NCI-H128 (cell line): Measurements from ENCODE around the gene PPIF.
A peak's percentile ranks its signal among the peaks of the same experiment; 100 is the strongest.
"Not testable (repeated sequence)": the region's sequence is repeated elsewhere in the genome, so short reads cannot be mapped to it uniquely, and the experiment has no call there.

ENCODE experiments used
- DNase-seq: peaks from one replicate; lab custom pipeline; 2025; ENCODE audit not compliant: unreplicated experiment; lab: John Stamatoyannopoulos, UW

Gene PPIF

DNA sequence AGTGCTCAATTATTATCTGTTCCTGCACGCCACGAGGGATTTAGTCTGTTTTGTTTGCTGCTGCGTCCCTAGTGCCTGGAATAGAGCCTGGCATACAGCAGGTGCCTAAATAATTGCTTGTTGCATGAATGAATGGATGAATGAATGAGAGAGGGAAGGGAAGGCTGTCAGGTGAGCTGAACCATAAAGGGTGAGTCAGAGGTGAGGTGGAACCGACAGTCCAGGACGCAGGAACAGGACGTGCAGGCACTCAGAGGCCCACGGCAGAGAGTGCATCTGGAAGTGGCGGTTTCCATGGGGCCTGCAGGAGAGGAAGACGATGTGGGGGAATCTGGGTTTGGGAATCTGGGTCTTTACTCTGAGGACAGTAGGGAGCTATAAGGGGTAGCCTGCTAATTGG, 17.7 kb upstream of the PPIF start:
- DNase-seq = no peak

DNA sequence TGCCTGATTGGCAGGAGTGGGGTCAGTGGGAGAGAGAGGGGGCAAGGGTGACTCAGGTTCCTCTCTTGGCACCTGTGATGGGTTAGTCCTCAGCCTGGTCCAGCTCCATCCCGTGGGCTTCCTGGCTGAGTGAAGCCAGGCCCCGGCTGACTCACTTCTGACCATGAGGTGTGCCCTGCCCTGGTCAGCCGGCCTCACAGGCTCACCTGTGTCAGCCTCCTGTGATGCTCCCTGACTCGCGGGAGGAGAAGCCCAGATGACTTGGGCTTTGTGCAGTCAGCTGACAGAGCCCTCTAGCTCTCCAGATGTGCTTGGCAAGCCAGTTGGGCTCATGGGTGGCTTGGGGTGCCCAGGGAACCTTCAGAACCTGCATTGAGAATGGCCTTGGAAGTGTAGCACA, 16.0 kb upstream of the PPIF start:
- no peak for DNase-seq

DNA sequence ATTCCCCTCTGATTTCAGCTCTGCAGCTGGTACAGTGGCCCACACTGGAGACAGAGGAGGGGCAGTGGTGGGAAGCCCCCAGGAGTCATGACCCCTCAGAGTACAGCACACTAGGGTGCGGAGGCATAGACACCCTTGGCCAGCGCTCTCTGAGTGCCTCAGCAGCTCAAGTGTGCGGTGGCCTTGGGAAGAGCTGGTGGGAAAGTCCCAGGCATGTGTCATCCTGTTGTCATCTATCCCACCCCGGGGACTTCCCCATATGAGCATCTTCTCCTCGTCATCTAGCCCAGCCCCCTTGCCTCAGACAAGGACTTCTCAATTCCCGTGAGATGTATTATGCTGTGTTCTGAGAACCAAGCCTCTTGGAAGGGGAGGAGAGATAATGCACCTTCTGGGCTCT, 15.6 kb upstream of the PPIF start:
- DNase-seq = no peak

DNA sequence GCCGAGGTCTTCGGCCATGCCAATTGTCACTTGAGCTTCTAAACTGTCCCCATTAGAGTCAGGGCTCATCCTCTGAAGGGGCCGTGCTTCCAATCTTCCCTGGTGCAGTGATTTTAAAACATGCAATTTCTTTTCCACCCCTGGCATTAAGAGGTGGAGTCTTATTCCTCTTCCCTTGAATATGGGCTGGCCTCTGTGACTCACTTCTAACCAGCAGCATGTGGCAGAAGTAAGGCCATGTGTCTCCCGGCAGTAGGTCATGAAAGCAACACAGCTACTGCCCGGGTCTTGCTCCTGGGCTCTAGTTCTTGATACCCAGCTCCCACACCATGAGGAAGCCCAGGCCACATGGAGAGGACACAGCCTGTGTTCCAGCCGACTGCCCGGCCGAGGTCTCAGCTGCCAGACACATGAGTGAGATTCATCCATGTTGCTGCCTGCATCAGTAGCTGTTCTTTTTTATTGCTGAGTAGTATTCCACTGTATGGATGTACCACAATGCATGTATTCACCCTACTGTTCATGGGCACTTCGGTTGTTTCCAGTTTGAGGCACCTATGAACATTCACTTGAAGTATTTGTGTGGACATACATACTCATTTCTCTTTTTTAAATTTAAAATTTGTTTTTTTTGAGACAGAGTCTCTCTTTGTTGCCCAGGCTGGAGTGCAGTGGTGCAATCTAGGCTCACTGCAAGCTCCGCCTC, 14.5 kb upstream of the PPIF start:
- not testable (repeated sequence) for DNase-seq

DNA sequence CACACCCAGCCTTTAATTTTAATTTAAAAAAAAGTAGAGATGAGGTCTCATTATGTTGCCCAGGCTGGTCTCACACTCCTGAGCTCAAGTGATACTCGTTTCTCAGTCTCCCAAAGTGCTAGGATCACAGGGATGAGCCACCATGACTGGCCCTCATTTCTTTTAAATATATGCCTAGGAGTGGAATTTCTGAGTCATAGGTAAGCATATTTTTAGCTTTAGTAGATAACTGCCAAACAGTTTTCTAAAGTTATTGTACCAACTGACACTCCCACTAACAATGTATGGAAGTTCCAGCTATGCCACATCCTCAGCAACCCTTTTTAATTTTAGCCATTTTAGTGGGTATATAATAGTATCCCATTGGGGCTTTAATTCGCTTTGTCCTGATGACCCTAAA, 13.8 kb upstream of the PPIF start:
- no peak for DNase-seq

DNA sequence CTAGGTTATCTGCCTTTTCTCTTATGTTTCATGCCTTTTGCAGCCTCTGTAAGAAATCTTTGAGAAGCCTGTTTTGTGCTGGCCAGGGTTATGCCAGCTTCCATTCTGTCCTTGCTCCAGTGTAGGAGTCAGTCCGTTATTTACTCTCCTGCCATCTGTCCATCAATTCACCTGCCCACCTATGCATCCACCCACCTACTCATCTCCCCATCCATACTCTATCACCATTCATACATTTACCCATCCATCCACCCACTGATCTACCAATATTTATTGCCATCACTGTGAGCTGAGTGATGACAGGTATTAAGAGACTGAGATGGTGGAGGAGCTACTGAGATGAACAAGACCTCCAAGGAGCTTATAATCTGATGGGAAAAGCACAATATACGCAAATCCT, 12.7 kb upstream of the PPIF start:
- no peak for DNase-seq

DNA sequence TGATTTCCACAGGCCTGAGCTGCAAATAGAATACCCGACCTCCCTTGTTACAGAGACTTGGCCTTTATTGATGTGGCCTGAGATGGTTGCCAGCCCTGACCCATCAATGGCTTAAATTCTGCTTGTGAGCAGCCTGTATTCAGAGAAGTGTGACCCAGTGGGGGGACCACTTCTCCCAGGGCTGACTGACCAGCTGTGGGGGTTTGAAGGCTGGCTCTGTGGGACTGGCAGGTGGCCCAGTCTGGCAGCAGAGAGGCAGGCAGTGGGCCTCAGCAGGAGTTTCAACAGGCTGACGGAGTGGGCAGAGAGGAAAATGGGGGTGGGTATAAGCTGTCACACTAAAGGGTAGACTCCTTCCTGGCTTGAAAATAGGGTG, 12.2 kb upstream of the PPIF start:
- no peak for DNase-seq

DNA sequence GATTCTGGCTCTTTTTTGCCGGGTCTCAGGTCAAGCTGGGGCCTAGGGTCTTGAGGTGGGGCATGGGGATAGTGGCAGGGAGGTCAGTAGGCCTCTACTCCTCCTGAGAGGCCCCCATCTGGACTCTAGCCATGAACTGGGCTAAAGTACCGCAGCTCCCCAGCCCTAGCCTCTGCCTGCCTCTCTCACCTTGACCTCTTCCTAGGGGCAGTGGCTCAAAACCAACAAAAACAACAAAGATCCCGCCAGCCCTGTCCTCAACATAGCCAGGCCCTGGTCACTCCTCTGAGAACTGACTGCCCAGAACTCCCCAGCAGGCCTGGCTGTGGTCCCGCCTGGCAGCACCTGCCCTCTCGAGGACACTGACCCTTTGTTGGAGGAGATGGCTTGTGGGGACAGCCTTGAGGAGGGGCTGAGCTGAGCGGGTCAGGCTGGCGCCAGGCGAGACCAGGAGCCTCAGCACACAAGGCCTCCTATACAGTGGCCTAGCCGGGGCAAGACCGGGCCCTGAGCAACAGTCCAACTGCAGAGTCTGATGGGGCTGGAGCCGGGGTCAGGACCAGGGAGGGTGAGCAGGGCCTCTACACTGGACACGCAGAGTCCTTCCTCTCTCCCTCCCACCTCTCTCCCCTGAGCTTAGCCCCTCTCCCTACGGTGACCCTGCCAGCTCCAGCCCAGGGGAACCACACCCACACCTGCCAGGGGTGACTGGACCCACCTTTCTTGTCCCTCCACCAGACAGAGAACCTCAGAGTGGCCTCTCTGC, 11.6 kb upstream of the PPIF start:
- no peak for DNase-seq

DNA sequence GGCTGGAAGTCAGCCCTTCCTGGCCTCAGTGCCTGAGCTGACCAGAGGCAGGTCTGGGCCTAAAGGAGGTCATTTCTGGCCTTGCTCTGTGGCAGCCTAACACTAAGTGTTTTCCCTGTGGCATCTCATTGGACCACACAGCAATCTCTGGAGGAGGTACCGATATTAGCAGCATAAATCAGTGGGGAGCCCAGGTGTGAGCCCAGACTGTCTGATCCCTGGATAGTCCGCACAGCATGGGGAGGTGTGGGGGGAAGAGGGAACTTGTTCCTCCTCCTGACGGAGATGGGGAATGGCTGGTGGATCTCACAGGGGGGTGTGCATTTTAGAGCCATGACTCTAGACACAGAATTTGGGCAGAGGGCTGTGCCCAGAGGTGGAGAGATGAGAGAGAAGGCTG, 11.0 kb upstream of the PPIF start:
- DNase-seq = no peak

DNA sequence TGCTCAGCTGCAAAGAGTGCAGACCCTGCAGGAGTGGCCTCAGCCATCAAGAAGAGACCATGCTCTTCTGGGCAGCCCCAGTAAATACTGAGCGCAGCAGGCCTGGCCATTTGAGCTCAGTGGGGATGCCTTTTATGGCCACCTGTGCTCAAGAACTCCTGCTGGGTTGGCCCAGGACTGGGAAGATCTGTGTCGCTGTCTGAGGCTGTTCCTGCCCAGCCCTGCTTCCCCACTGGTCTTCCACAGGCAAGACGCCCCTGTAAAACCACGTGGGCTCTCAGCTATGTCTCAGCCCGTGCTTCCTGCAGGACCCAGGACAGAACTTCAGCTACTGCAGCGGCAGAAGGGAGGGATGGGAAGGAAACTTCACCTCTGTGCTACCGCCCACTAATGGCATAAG, 10.5 kb upstream of the PPIF start:
- DNase-seq = no peak

DNA sequence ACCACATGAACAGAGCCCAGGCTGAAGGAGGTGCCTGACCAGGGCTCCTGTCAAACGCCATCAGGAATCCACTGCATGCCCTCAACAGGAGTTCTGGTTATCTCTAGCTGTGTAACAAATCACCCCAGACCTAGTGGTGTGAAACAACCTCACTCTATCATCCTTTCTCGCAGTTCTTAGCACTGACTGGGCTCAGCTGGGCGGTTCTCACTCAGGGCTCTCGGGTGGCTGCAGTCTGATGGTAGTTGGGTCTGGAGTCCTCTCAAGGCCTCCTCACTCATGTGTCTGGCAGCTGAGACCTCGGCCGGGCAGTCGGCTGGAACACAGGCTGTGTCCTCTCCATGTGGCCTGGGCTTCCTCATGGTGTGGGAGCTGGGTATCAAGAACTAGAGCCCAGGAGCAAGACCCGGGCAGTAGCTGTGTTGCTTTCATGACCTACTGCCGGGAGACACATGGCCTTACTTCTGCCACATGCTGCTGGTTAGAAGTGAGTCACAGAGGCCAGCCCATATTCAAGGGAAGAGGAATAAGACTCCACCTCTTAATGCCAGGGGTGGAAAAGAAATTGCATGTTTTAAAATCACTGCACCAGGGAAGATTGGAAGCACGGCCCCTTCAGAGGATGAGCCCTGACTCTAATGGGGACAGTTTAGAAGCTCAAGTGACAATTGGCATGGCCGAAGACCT, 9.3 kb upstream of the PPIF start:
- DNase-seq = not testable (repeated sequence)

DNA sequence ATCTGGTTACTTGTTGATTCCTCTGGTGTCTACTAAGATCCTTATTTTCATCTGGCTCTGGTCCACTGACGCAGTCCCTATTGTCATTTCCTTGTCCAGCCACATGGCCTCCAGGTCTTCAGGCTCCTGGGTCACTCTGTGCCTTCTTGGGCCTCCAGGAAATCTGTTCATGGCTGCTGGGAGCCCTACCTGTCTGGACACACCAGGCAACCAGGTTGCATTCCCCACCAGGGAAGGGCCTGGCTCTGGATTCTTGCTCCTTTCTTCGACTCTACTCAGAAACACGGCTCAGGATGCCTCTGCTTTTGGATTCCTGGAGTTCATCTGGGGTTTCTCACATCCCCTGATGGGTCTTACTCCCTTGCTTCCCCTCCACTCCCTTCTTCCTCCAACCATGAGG, 8.0 kb upstream of the PPIF start:
- DNase-seq = no peak

DNA sequence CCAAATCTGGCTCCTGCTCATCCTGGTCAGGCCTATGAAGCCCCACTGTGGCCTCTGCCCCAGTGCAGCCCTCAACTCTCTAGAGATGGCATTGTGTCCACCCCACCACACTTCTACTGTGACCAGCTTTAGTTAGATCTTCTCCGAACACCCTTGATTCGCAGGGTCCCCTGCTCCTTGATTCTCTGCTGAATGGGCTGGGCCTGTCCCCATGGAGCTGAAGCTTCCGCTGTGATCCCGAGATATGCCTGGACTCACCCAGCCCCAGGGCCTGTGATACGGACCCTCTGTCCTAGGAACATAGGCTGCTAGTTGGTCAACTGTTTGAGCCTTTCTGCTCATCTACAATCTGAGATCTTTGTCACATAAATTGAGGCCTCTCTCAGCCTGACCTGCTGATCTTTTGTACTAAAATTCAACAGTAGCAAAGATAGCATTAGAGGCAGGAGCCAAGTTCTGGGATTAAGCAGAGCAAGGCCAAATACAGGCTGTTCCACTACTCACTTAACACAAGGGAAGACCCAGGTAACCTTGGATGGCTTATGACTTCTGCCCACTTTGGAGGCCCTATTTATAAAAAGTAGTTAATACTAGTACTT, 6.5 kb upstream of the PPIF start:
- DNase-seq = no peak

DNA sequence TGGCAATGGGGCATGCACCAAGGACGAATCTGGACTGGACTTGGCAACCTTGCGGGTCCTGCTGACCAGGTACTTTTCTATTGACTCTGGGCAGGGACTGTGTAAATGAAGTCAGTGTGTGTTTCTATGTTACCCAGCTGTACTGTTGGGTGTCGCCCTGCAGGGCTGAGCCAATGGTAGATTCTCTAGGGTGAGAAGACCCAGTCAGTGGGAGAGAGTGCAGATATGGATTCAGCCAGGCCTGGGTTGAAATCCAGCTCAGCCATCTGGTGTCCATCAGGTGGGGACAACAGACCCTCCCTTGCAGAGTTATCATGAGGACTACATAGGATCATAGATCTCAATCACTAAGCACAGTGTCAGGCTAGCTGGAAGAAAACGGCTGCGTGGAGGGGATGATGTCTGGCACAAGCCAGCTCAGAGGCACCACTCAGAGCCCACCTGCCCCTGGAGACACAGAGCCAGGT, 4.9 kb upstream of the PPIF start:
- DNase-seq = no peak

DNA sequence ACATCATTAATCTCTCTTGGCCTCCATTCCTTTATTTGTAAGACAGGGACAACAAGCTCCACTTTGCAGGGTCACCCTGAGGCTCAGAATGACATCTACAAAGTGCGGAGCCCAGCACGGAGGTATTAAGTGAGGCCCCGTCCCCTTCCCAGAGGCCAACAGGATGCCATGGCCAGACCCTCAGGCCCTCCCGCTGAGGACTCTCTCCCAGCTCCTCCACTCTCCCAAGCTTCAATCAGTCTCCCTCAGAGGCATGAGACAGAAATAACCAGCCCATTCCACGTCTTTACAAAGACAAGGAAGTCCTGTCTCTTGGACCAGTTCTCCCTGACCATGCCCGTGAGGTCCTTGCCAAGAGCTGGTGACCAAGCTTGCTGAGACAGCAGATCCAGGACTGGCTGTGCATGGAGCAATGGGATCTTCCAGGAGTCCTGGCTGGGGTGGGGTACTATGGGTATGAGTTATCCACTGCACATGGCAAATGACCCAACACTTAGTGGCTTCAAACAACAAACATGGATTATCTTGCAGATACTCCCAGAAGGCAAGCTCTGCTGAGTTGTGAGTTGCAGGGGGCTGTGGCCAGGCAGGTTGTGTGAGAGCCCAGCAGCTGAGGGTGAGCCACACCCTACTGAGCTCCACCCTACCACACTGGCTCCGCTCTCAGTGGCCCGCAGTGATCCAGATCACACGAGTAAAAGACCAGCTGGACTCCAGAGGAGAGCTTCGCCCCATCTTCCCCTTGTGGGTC, 4.3 kb upstream of the PPIF start:
- DNase-seq = no peak

DNA sequence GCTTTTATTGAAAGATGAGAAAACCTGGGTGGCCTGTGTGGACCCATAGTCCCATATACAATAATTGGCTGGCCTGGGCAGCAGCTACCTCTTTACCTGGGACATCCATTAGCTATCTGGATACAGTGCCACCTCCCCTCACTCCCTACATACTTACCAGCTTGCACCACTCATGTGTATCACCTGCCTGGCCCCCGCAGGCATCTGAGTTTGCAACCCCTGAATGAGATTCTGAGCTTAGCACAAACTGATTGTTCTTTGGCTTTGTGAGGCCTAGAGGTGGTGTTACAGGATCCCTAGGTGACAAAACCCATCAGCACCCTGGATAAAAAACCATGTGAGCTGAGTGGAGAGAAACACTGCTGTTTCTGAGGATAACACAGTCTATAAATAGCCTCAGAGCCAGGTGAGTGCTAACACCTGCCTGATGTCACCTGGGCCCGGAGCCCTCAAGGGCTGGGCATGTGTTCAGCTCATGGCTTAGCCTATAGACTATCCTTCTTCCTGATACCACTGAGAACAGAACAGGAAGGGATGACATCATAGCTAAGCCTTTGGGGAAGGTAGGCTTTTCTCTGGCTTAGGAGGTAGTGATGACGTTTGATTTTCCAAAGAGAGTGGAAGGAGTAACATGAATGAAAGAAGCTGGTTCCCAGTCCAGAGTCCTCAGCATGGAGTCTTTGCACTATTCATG, 2.6 kb upstream of the PPIF start:
- DNase-seq = peak; percentile 51

DNA sequence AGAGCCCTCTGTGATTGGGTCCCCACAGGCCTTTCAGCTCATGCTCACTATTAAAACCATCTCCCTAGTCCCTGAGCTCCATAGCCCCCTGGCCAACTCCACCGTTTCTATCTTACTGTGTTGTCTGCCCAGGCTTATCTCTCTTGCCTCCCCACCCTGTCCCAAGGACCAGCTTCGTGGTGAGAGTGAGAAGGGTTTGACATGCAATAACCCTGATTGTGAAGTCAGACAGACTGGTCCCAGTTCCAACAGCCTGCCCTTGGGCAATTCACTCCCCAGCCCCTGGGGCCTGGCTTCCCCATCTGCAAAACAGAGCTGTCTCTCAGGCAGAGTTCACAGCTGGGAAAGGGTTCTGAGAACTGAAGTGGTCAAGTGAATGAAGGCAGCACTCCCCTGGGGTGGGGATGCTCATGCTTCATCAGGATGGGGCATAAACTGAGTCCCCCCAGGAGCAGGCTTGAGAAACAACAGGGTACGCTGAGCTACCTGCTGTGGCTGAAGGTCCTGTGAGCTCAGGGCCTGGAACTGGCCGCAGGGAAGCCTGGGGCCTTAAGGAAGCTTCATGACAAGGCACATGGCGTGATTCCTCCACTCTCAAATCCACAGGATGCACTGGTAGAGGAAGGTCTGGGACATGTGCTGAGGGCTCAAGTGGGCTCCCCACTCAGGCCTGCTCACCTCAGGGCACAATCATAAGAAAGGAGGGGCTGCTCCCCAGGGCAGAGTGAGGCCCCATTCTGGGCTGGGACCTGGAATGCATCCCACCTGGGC, 1.8 kb upstream of the PPIF start:
- DNase-seq = no peak

DNA sequence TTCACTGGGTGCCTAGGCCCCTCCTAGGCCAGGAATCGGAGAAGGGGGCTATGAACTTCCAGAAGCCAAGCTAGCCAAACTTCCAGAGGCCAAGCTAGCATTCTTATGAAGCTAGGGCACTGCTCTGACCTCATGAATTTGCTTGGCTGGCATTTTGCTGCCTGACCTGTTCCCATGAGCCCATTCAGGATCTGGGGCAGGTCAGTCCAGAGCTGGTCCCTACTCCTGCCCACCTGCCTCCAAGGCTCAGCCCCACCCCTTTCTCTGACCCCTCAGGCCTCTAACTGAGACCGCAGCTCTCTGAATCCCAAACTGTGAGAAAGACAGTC, 1.3 kb upstream of the PPIF start:
- DNase-seq = no peak

DNA sequence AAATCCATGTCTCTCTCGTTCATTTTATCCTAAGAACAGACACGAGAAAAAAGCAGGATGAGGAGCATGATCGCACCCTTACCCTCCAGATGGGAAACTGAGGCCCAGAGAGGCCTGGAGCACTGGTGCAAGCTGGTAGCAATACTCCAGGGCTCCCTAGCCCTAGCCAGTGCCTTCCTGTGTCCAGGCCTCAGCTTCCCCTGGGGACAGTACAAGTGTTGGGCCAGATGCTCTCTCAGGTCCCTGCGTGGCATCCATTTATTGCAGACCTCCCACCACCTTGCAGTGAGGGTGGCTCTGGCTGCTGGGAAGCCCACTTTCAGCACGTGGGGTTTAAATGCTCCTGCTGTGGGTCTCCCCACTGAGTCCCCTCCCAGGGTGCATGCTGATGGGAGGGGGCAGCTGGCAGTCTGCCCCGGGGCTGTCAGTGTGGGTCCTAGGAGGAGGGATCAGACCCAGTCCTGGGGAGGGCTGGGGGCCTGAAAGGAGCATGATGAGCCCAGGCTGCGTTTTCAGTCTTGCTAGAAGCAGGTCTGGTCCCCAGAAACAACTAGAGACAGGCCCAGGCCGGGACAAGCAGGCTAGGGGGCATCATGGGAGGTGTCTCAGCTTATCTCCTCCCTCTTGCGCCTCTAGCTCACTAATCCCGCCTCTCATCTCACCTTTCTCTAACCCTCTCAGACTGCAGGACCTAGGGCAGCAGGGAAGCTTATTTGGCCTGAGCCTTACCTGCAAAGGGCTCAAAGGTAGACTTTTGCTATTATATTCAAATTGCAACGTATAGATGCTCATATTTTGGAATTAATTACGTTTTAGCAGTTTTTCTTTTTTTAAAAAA, 662 bp upstream of the PPIF start:
- no peak for DNase-seq
